Measurements from ENCODE around the gene FBXL17.

GRCh38 chr5:107869438-107870115 is 512.3 kb downstream of the FBXL17 start:
- TF ChIP-seq CTCF (IDR thresholded peaks at IDR 0.05): no peak
- TF ChIP-seq MAX (CRISPR knock-in tag; IDR thresholded peaks at IDR 0.05): no peak
- TF ChIP-seq PRDM15 (CRISPR knock-in tag; IDR thresholded peaks at IDR 0.05): no peak
- TF ChIP-seq SP1 (CRISPR knock-in tag; conservative IDR thresholded peaks at IDR 0.05): no peak
- no peak for TF ChIP-seq ESRRA (CRISPR knock-in tag; IDR thresholded peaks at IDR 0.05; ENCODE audit: borderline replicate concordance)
- no peak for TF ChIP-seq IRF2 (CRISPR knock-in tag; IDR thresholded peaks at IDR 0.05; ENCODE audit: borderline replicate concordance, low read depth)
- TF ChIP-seq RELA (CRISPR knock-in tag; IDR thresholded peaks at IDR 0.05; ENCODE audit: borderline replicate concordance): no peak
- TF ChIP-seq JUN (CRISPR knock-in tag; IDR thresholded peaks at IDR 0.05): no peak
- no peak for TF ChIP-seq ELF4 (CRISPR knock-in tag; IDR thresholded peaks at IDR 0.05; ENCODE audit: low read depth)
- TF ChIP-seq FOXK1 (CRISPR knock-in tag; IDR thresholded peaks at IDR 0.05): no peak
- no peak for TF ChIP-seq MLX (CRISPR knock-in tag; IDR thresholded peaks at IDR 0.05)
- no peak for TF ChIP-seq CBFB (CRISPR knock-in tag; IDR thresholded peaks at IDR 0.05; ENCODE audit: low read depth)
- no peak for TF ChIP-seq NR3C1 (CRISPR knock-in tag; conservative IDR thresholded peaks at IDR 0.05; ENCODE audit: low read depth)

Data from WTC11 (cell line).